Activated naive CD8-positive, alpha-beta T cell treated with anti-CD3 and anti-CD28 coated beads, Interleukin-2, amount 10 ng/mL, durations not matched to agents 7 days and 5 days (primary cell): ENCODE results near the gene FLT4. TPM values are rescaled to one million over a fixed set of nuclear protein-coding genes. Genes with fewer than 3 reads are reported as not detected.
"Not testable (repeated sequence)": the region's sequence is repeated elsewhere in the genome, so short reads cannot be mapped to it uniquely, and the experiment has no call there.

Source experiments
- ATAC-seq: fragments of 150-1000 bp; cut with Tn5 transposase; one replicate; pipeline ENCODE4 v1.10.0; 2021; ENCODE audit warnings: low read depth, moderate library complexity
- POLR2A ChIA-PET: fragments of 350-600 bp; sonication (Branson Sonifier 250); formaldehyde crosslinking; loops from one replicate; lab custom pipeline; 2021; ENCODE audit warnings: antibody characterized with exemption; lab: Charles Lee
- DNase-seq: peaks from one replicate; pipeline ENCODE4 v3.0.0; 2021
- H3K27ac Mint-ChIP-seq: one replicate; pipeline ENCODE4 v1.8.0; 2022; ENCODE audit warnings: mild to moderate bottlenecking, mixed read lengths
- H3K27me3 Mint-ChIP-seq: one replicate; pipeline ENCODE4 v1.8.0; 2022; ENCODE audit warnings: mild to moderate bottlenecking, moderate library complexity, mixed read lengths
- H3K36me3 Mint-ChIP-seq: one replicate; pipeline ENCODE4 v1.8.0; 2021; ENCODE audit warnings: mild to moderate bottlenecking, mixed read lengths
- H3K4me1 Mint-ChIP-seq: one replicate; pipeline ENCODE4 v1.8.0; 2021; ENCODE audit warnings: mixed read lengths
- H3K4me3 Mint-ChIP-seq: one replicate; pipeline ENCODE4 v1.8.0; 2022; ENCODE audit warnings: mild to moderate bottlenecking, moderate library complexity, mixed read lengths
- H3K9me3 Mint-ChIP-seq: one replicate; pipeline ENCODE4 v1.8.0; 2021; ENCODE audit warnings: mixed read lengths
- total RNA-seq, 2 experiments: library from RNA; stranded (reverse); gene quantifications; one replicate each; pipeline ENCODE4 v1.2.3, GENCODE V29; 2021

FLT4 gene
- total RNA-seq, 2 experiments from 2014 or later: 11.6 to 13.2 TPM

DNA sequence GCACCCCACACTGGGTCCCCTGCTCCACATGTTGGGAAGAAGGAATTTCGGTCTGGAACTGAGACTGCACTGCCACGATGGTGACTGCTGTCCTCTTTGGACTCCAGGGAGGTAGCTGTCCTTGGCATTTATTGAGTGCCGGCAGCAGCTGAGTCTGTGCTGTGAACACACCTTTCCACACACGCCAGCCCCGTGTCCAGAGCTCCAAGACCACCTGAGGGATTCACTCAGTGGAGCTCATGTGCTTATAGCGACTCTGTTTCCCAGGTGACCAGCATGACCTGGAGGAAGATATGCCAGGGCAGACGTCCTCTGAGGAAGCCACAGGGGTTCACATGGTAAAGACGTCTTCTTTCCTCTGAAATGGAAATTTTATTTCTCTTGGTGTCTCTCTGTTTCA is 33.2 kb upstream of the FLT4 start:
- peaks cover 1% of the 10 kb centered on the region for H3K36me3 Mint-ChIP-seq
- H3K27me3 Mint-ChIP-seq: peaks cover 2% of the 10 kb centered on the region
- no peaks in the 10 kb centered on the region for H3K9me3 Mint-ChIP-seq
- peaks cover 17% of the 10 kb centered on the region for H3K4me1 Mint-ChIP-seq
- POLR2A ChIA-PET: no interaction called here
- ATAC-seq (no peak), DNase-seq (no peak)
- H3K4me3 Mint-ChIP-seq: no peak overlapping the region
- H3K27ac Mint-ChIP-seq: no peak overlapping the region

DNA sequence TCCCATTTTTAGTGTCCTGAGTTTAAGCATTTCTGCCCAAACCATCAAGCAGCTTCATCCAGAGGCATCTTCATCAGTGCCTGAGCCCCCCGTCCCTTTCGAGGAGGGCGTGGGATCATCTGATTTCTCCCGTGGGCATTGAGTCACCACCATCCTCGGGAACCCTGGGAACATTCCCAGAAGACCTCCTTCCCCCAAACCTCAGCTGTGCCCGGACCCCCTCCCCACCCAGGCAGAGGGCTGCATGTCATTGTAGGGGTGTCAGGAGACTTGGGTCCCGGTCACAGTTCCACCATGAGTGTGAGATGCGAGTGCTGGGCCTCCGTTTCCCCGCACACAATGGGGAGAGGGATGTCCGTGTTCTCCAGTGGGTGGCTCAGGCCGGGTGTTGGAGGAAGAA is 32.6 kb upstream of the FLT4 start:
- DNase-seq, H3K27ac Mint-ChIP-seq, POLR2A ChIA-PET, H3K36me3 Mint-ChIP-seq, H3K4me3 Mint-ChIP-seq, ATAC-seq, H3K9me3 Mint-ChIP-seq, H3K27me3 Mint-ChIP-seq: not testable (repeated sequence)
- H3K4me1 Mint-ChIP-seq: peaks cover 17% of the 10 kb centered on the region

DNA sequence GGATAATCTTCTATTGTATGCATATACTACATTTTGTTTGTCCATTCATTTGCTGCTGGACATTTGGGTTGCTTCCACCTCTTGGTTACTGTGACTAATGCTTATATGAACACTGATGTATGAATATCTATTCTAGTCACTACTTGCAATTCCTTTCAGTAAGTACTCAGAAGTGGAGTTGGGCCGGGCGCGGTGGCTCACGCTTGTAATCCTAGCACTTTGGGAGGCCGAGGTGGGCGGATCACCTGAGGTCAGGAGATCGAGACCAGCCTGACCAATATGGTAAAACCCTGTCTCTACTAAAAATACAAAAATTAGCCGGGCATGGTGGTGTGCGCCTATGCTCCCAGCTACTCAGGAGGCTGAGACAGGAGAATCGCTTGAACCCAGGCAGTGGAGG is 28.9 kb upstream of the FLT4 start:
- not testable (repeated sequence) for H3K9me3 Mint-ChIP-seq, DNase-seq, H3K4me3 Mint-ChIP-seq, H3K36me3 Mint-ChIP-seq, H3K27ac Mint-ChIP-seq, ATAC-seq, H3K4me1 Mint-ChIP-seq
- H3K27me3 Mint-ChIP-seq: peaks cover 23% of the 10 kb centered on the region
- POLR2A ChIA-PET: interaction anchor here (0.6 to 0.7 kb wide), 2 partner anchors 9 to 142 kb away, joined by 5 to 7 read pairs; no protein-coding TSS in a partner anchor

DNA sequence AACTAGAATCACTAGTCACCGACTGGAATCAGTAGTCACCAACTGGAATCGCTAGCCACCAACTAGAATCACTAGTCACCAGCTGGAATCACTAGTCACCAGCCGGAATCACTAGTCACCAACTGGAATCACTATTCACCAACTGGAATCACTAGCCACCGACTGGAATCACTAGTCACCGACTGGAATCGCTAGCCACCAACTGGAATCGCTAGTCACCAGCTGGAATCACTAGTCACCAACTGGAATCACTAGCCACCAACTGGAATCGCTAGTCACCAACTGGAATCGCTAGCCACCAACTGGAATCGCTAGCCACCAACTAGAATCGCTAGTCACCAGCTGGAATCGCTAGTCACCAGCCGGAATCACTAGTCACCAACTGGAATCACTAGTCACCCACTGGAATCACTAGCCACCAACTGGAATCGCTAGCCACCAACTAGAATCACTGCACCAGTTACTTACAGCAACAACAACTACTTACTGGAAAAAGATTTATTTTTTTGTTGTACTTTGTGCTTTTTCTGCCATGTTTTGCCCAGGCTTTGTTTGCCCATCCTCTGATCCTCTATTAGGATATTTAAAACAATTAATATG is 25.7 kb upstream of the FLT4 start:
- H3K4me3 Mint-ChIP-seq: no peak overlapping the region
- H3K36me3 Mint-ChIP-seq: peaks cover 1% of the 10 kb centered on the region
- H3K27me3 Mint-ChIP-seq: peaks cover 28% of the 10 kb centered on the region

DNA sequence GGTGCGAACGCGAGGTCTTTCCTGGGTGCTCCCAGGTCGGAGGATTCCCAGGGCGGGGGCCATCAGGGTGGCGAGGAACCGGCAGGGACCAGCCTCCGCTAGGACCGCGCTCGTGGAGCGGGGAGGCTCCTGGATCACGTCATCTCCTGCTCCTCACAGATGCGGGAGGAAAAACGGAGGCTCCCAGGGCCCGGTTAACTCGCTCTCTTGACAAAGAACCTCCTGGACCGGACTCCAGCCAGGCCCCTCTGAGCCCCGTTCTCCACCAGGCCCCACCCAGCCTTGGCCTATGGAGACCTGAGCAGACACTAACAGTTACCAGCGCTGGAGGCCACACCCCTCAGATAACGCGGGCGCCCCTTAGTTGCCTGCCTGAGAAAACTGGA is 24.7 kb upstream of the FLT4 start:
- H3K4me3 Mint-ChIP-seq, H3K36me3 Mint-ChIP-seq, ATAC-seq, H3K9me3 Mint-ChIP-seq, POLR2A ChIA-PET, DNase-seq, H3K27ac Mint-ChIP-seq: not testable (repeated sequence)
- H3K4me1 Mint-ChIP-seq: peaks cover 12% of the 10 kb centered on the region
- peaks cover 28% of the 10 kb centered on the region for H3K27me3 Mint-ChIP-seq

More for the DNA sequence above, 25.7 kb upstream of the FLT4 start:
- ATAC-seq (no peak), DNase-seq (no peak)
- Mint-ChIP-seq H3K9me3 (no peaks in the 10 kb centered on the region), H3K27ac (no peak overlapping the region), H3K4me1 (peaks cover 5% of the 10 kb centered on the region)
- POLR2A ChIA-PET: no interaction called here

DNA sequence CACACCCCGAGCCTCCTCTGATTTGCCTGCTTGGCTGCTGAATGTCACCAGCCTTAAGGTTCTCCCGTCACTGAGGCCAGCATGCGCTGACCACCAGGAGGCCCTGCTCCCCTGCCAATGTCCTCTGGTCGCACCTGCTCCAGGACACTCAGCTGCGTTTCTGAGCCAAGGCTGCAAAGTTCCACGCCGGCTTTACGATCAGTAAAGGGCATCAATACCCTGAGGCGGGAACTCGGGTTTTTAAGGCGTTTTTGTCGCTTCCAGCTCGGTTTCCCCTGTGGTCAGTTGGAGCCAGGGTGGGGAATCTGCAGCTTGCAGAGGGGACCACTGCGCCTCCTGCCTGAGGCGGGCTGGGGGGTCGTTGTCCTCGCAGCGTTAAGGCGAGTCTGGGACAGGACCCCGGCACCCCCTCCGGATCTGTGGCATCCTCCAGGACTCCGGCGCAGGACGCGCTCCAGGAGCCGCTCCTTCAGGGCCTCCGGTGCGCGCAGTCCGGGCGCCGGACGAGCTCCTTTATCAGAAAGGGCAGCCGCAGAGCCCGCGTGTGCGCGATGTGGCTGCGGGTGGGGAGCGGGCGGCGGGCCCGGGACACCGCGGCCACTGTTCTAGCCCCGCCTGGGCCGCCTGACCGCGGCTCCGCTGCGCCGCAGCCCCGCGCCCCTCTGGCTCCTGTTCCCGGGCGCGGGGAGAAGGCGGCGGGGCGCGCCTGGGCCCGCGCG is 24.1 kb upstream of the FLT4 start:
- ATAC-seq (no peak), DNase-seq (no peak)
- Mint-ChIP-seq H3K36me3 (peaks cover 1% of the 10 kb centered on the region), H3K27me3 (peaks cover 28% of the 10 kb centered on the region), H3K4me3 (no peak overlapping the region), H3K9me3 (no peaks in the 10 kb centered on the region), H3K27ac (no peak overlapping the region), H3K4me1 (peaks cover 12% of the 10 kb centered on the region)
- POLR2A ChIA-PET: no interaction called here

DNA sequence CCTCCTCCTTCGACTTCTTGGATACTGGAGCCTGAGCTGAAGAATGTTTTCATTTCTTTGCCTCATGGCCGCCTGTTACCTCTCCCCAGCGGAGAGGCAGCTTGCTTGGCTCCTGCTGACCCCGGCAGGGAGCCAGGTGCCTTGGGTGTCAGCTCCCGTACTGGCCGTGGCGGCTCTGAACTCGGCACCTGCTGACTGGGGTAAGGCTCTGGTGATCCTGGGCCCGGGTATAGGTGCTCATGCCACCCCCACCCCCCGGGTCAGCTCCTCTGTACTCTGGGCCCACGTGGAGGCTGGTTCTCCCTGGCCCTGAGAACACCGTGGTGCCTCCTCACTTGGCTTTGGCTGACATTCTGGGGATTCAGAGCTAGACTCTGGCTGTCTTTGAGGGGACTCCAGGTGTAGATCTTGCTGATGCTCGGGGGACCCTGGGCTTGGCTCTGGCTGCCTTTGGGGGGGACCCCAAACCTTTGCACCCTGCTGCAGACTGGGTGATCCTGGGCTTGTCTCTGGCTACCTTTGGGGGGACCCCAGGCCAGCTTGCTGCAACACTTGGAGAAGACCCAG is 22.6 kb upstream of the FLT4 start:
- H3K27ac Mint-ChIP-seq, DNase-seq, H3K9me3 Mint-ChIP-seq, H3K36me3 Mint-ChIP-seq, ATAC-seq, POLR2A ChIA-PET, H3K4me3 Mint-ChIP-seq: not testable (repeated sequence)
- H3K4me1 Mint-ChIP-seq: peaks cover 12% of the 10 kb centered on the region
- H3K27me3 Mint-ChIP-seq: peaks cover 28% of the 10 kb centered on the region

DNA sequence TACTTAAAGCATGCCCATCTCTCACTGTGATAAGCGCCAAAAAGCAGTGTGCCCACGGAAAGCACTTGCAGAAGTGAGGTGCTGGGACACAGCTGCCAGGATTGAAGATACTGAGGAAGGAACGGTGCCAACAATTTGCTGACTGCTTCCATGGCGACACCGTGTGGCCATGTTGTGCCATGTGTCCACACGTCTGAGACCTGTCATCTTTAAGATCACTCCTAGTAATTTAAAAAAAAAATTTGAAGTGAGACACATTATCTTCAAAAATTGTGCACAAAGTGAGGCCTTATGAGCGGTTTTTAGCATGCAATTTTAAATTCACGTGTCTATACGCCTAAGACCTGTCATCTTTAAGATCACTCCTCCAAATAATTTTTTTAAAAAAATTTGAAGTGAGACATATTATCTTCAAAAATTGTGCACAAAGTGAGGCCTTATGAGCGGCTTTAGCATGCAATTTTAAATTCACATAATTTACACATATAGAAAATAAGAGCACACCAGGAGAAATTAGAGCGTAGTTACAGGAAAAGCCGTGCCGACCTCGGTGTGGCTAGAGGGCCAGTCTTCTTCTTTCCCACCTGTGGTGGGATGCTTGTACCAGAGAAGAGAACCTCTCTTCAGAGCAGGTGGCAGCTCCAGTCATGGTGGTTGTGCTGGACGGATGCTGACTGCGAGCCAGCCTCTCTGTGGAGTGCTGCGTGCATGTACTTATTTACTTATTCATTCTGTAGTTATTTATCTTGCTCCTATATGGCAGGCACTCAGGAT is 21.4 kb upstream of the FLT4 start:
- Mint-ChIP-seq H3K27me3 (peaks cover 21% of the 10 kb centered on the region), H3K4me1 (peaks cover 12% of the 10 kb centered on the region), H3K9me3 (no peaks in the 10 kb centered on the region), H3K4me3 (peak overlapping the region; percentile 59), H3K36me3 (peaks cover 1% of the 10 kb centered on the region), H3K27ac (peak overlapping the region; percentile 39)
- POLR2A ChIA-PET: no interaction called here
- ATAC-seq: peak; percentile 77
- peak; percentile 66 for DNase-seq

DNA sequence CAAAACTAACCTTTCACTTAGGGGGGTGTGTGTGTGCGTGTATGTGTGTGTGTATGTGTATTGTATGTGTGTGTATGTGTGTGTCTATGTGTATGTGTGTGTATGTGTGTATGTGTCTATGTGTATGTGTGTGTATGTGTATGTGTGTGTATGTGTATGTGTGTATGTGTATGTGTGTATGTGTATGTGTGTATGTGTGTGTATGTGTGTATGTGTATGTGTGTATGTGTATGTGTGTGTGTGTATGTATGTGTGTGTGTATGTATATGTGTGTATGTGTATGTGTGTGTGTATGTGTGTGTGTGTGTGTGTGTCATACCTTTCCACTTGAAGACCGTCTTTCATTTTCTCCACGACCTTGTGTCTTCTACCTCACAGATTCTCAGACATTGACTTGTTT is 20.8 kb upstream of the FLT4 start:
- peak overlapping the region; percentile 39 for H3K27ac Mint-ChIP-seq
- ATAC-seq (peak; percentile 13), DNase-seq (no peak)
- H3K9me3 Mint-ChIP-seq: no peaks in the 10 kb centered on the region
- H3K4me3 Mint-ChIP-seq: peak overlapping the region; percentile 59
- POLR2A ChIA-PET: no interaction called here
- peaks cover 12% of the 10 kb centered on the region for H3K4me1 Mint-ChIP-seq
- peaks cover 1% of the 10 kb centered on the region for H3K36me3 Mint-ChIP-seq
- peaks cover 17% of the 10 kb centered on the region for H3K27me3 Mint-ChIP-seq

DNA sequence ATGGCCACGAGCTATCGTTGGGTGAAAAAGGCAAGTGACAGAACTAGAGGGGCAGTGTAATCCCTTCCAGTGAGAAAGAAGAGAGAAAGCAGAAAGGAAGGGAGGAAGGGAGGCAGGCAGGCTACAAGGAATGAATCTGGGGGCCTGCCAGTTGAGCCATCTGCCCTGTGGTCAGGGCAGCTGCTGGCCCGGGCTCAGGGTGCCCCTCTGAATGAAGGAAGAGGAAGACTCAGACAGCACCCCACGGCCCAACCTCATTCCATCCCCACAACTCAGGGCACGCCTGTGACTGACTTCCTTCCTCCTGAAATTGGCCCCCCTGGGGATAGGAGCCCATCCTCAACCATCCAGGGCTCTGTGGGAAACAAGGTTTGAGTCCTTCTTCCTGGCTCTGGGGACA is 20.3 kb upstream of the FLT4 start:
- peaks cover 1% of the 10 kb centered on the region for H3K36me3 Mint-ChIP-seq
- POLR2A ChIA-PET: no interaction called here
- H3K9me3 Mint-ChIP-seq: no peaks in the 10 kb centered on the region
- H3K27ac Mint-ChIP-seq: peak overlapping the region; percentile 12
- ATAC-seq (no peak), DNase-seq (no peak)
- H3K27me3 Mint-ChIP-seq: peaks cover 16% of the 10 kb centered on the region
- peaks cover 12% of the 10 kb centered on the region for H3K4me1 Mint-ChIP-seq
- H3K4me3 Mint-ChIP-seq: no peak overlapping the region

DNA sequence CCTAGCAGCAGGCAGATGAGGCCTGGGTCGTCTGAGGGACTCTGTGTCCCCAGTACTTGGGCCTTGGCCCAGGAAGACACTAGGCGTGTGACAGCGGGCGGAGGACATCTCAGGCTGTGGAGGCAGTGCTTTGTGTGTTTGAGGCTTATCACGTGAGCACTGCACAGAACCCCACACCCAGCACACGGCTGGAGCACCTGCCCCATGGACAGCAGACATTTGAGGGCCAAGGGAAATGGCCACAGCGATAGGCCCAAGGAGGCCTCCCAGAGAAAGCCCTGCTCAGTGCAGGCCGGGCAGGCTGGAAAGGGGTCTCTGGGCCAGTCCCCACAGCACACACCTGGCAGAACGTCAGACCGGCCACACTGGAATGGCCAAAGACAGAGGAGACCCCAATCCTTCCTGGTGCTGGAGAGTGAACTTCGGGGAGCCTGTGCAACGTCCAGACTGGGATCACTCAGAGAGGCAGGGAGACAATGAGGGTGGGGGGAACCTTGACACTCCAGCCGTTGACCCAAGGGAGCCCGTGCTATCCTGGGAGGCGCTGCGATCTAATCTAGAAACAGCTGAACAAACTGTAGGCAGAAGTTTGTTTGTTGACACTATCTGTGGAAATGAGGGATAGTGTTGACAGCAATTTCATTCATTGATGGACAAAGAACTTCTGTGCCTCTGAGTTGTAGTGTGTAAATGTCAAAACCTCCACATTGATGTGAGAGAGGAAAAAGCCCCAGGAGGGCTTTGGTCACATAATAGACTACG is 19.6 kb upstream of the FLT4 start:
- Mint-ChIP-seq H3K27me3 (peaks cover 13% of the 10 kb centered on the region), H3K27ac (peak overlapping the region; percentile 12), H3K4me3 (no peak overlapping the region)

DNA sequence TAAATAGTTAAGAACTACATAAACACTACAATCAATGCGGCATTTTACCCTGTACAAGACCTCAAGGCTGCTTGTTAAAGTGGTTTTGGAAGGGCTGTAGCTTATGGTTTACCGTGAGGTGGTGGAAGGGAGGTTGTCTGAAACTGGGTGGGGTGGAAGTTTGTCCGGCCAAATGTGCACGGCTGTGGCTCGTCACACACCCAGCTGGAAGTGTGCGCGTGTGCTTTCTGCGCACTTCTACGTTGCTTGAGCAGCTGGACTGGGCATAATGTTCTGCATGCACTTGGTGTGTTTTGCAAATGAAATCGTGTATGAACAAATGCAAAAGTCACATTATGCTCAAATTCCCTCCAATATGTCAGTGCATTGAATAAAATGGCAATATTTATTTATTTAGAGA is 17.4 kb upstream of the FLT4 start:
- ATAC-seq: no peak
- no peaks in the 10 kb centered on the region for H3K9me3 Mint-ChIP-seq
- no peak overlapping the region for H3K4me3 Mint-ChIP-seq
- DNase-seq: no peak
- no peak overlapping the region for H3K27ac Mint-ChIP-seq
- peaks cover 18% of the 10 kb centered on the region for H3K27me3 Mint-ChIP-seq
- H3K4me1 Mint-ChIP-seq: peaks cover 12% of the 10 kb centered on the region
- H3K36me3 Mint-ChIP-seq: no peaks in the 10 kb centered on the region
- POLR2A ChIA-PET: interaction anchor here (0.7 kb wide), 1 partner anchor 87 kb away, joined by 3 read pairs; no protein-coding TSS in a partner anchor

More for the DNA sequence above, 19.6 kb upstream of the FLT4 start:
- no peak for ATAC-seq
- DNase-seq: no peak
- POLR2A ChIA-PET: no interaction called here
- Mint-ChIP-seq H3K4me1 (peaks cover 12% of the 10 kb centered on the region), H3K36me3 (no peaks in the 10 kb centered on the region), H3K9me3 (no peaks in the 10 kb centered on the region)
